Parathyroid adenoma (tissue), 2 donors: ENCODE measurements around the gene KRT40.
A peak's percentile ranks its signal among the peaks of the same experiment; 100 is the strongest.

ENCODE experiments used
- H2AFZ ChIP-seq: fragments of 300-600 bp; sonication (generic); one replicate; pipeline ENCODE4 v1.7.0; 2017; ENCODE audit warnings: antibody characterized with exemption, mild to moderate bottlenecking
- H3K27ac ChIP-seq: fragments of 300-600 bp; sonication (generic); one replicate; pipeline ENCODE4 v1.7.0; 2017
- H3K27me3 ChIP-seq: fragments of 300-600 bp; sonication (generic); one replicate; pipeline ENCODE4 v1.7.0; 2017; ENCODE audit warnings: low read length; ENCODE audit not compliant: control insufficient read depth, insufficient read depth
- H3K36me3 ChIP-seq: fragments of 300-600 bp; sonication (generic); one replicate; pipeline ENCODE4 v1.7.0; 2017; ENCODE audit warnings: low read length; ENCODE audit not compliant: control insufficient read depth, insufficient read depth
- H3K4me1 ChIP-seq: fragments of 300-600 bp; sonication (generic); one replicate; pipeline ENCODE4 v1.7.0; 2017; ENCODE audit warnings: control low read depth
- H3K4me2 ChIP-seq: fragments of 300-600 bp; sonication (generic); one replicate; pipeline ENCODE4 v1.7.0; 2017; ENCODE audit warnings: low read length
- H3K4me3 ChIP-seq: fragments of 300-600 bp; sonication (generic); one replicate; pipeline ENCODE4 v1.7.0; 2017; ENCODE audit warnings: low read depth, low read length
- H3K79me2 ChIP-seq: fragments of 300-600 bp; sonication (generic); one replicate; pipeline ENCODE4 v1.7.0; 2017; ENCODE audit warnings: control low read depth
- H3K9ac ChIP-seq: fragments of 300-600 bp; sonication (generic); one replicate; pipeline ENCODE4 v1.7.0; 2017; ENCODE audit warnings: mild to moderate bottlenecking
- H3K9me3 ChIP-seq: fragments of 300-600 bp; sonication (generic); one replicate; pipeline ENCODE4 v1.7.0; 2017; ENCODE audit warnings: low read length; ENCODE audit not compliant: control insufficient read depth
- CTCF ChIP-seq: fragments of 300-600 bp; sonication (generic); IDR thresholded peaks from one replicate; pipeline ENCODE4 v1.7.0; 2017; ENCODE audit warnings: antibody characterized with exemption, mild to moderate bottlenecking
- donor health status: primary hyperparathyroidism.

Gene KRT40

DNA sequence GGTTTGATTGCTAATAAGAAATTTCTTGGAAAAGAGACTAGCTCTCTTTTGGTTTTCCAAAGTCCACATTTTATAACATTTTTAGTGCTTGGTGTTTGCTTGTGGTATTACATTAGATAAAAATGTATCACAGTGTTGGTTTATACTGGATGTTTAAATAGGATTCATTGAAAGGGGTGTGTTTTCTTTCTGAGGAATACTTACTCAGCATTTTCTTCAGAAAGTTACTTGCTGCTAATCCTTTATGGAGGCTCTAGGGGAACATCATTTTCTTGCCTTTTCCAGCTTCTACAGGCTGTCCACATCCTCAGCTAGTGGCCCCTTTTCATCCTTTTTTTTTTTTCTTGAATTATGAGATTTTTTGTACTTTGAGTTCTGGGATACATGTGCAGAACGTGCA is 16.5 kb downstream of the KRT40 start:
- Histone ChIP-seq H3K4me3 (no peak overlapping the region), H3K9me3 (no peaks in the 10 kb centered on the region), H3K9ac (no peak overlapping the region), H3K27me3 (no peaks in the 10 kb centered on the region), H3K4me1 (no peaks in the 10 kb centered on the region), H2AFZ (no peak overlapping the region), H3K79me2 (no peaks in the 10 kb centered on the region), H3K27ac (no peak overlapping the region), H3K36me3 (no peaks in the 10 kb centered on the region), H3K4me2 (no peak overlapping the region)
- no peak for TF ChIP-seq CTCF

GRCh38 chr17:40966848-40967247 is 17.3 kb downstream of the KRT40 start, which contains the start of gene KRT39:
TSS of gene KRT39 (minus strand) at chr17:40966948. CDS start at chr17:40966856, 92 bp downstream.
- no peak for TF ChIP-seq CTCF
- Histone ChIP-seq H3K79me2 (no peaks in the 10 kb centered on the region), H3K9ac (no peak within 1 kb of the TSS), H3K4me2 (no peak within 1 kb of the TSS), H3K9me3 (no peaks in the 10 kb centered on the region), H3K27ac (no peak within 1 kb of the TSS), H3K27me3 (no peaks in the 10 kb centered on the region), H3K4me3 (no peak within 1 kb of the TSS), H2AFZ (no peak within 1 kb of the TSS), H3K36me3 (no peaks in the 10 kb centered on the region), H3K4me1 (no peaks in the 10 kb centered on the region)

- Histone ChIP-seq H3K4me3 (no peak overlapping the region), H3K4me1 (no peaks in the 10 kb centered on the region), H3K4me2 (no peak overlapping the region), H3K79me2 (no peaks in the 10 kb centered on the region), H3K27ac (no peak overlapping the region), H2AFZ (no peak overlapping the region), H3K36me3 (no peaks in the 10 kb centered on the region), H3K9ac (no peak overlapping the region), H3K9me3 (no peaks in the 10 kb centered on the region), H3K27me3 (no peaks in the 10 kb centered on the region)
- TF ChIP-seq CTCF = peak; percentile 64
Observed at GRCh38 chr17:40963838-40964237, 20.3 kb downstream of the KRT40 start.

DNA sequence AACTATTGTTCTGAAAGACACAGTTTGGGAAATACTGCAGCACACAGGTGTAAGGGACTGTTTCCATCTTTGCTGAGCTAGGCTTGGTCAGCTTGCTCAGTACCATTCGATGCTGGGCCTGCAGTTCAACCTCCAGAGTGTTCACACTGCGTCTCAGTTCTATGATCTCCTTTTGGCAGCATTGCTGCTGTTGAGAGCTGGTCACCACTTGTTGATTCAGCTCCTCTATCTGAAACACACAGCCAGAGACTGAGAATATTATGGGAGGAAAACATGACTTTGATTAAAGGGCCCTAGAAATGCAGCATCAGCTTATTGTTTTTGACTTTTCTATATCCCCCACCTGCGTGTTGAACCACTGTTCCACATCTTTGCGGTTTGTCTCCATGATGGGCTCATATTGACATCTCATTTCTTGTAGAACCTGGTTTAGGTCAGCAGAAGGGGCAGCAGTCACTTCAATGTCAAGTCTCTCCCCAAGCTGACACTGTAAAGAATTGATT is 22.0 kb downstream of the KRT40 start:
- H3K36me3 ChIP-seq = no peaks in the 10 kb centered on the region
- H3K9me3 ChIP-seq = no peaks in the 10 kb centered on the region
- no peaks in the 10 kb centered on the region for H3K79me2 ChIP-seq
- H3K27ac ChIP-seq = no peak overlapping the region
- no peaks in the 10 kb centered on the region for H3K4me1 ChIP-seq
- H3K4me3 ChIP-seq = no peak overlapping the region
- no peak for TF ChIP-seq CTCF
- H2AFZ ChIP-seq = no peak overlapping the region
- H3K27me3 ChIP-seq = no peaks in the 10 kb centered on the region
- H3K9ac ChIP-seq = no peak overlapping the region
- no peak overlapping the region for H3K4me2 ChIP-seq

- Histone ChIP-seq H3K27me3 (no peaks in the 10 kb centered on the region), H2AFZ (no peak overlapping the region), H3K4me3 (no peak overlapping the region), H3K36me3 (no peaks in the 10 kb centered on the region), H3K9me3 (no peaks in the 10 kb centered on the region), H3K79me2 (no peaks in the 10 kb centered on the region), H3K27ac (no peak overlapping the region), H3K9ac (no peak overlapping the region), H3K4me1 (no peaks in the 10 kb centered on the region), H3K4me2 (no peak overlapping the region)
- no peak for TF ChIP-seq CTCF
Observed at GRCh38 chr17:40961591-40961990, 22.5 kb downstream of the KRT40 start.
